ENCODE measurements around the gene SIRPD. TPM values are rescaled to one million over a fixed set of nuclear protein-coding genes. Genes with fewer than 3 reads are reported as not detected.

Gene SIRPD
- total RNA-seq, 1 experiment from 2014 or later, result not detected

- Histone ChIP-seq H3K27me3 (ENCODE audit: low read length) (no peaks in the 10 kb centered on the region), H3K79me2 (ENCODE audit: low read length) (no peaks in the 10 kb centered on the region), H3K4me3 (ENCODE audit: low read length) (no peak overlapping the region), H3K9ac (ENCODE audit: low read length) (no peak overlapping the region), H3K36me3 (ENCODE audit: insufficient read depth, low read length) (no peaks in the 10 kb centered on the region), H2AFZ (ENCODE audit: low read length) (no peak overlapping the region), H3K4me2 (ENCODE audit: low read depth, low read length, poor library complexity, severe bottlenecking) (no peak overlapping the region), H3K9me2 (replicated peaks; ENCODE audit: insufficient read depth, low read length) (no peaks in the 10 kb centered on the region), H4K20me1 (ENCODE audit: insufficient read depth, low read depth, low read length) (no peaks in the 10 kb centered on the region), H3K4me1 (ENCODE audit: low read length) (no peaks in the 10 kb centered on the region), H3K9me3 (ENCODE audit: low read length) (no peaks in the 10 kb centered on the region), H3K27ac (ENCODE audit: low read length) (no peak overlapping the region)
- no peak for DNase-seq
Observed at GRCh38 chr20:1563598-1563997, 6.1 kb upstream of the SIRPD start.

- no peak overlapping the region for H3K27ac ChIP-seq (ENCODE audit: low read length)
- no peaks in the 10 kb centered on the region for H3K9me2 ChIP-seq (replicated peaks; ENCODE audit: insufficient read depth, low read length)
- H3K4me3 ChIP-seq (ENCODE audit: low read length), result no peak overlapping the region
- H4K20me1 ChIP-seq (ENCODE audit: insufficient read depth, low read depth, low read length), result no peaks in the 10 kb centered on the region
- H3K4me2 ChIP-seq (ENCODE audit: low read depth, low read length, poor library complexity, severe bottlenecking), result no peak overlapping the region
- no peaks in the 10 kb centered on the region for H3K79me2 ChIP-seq (ENCODE audit: low read length)
- H3K36me3 ChIP-seq (ENCODE audit: insufficient read depth, low read length), result no peaks in the 10 kb centered on the region
- DNase-seq, result no peak
- no peak overlapping the region for H2AFZ ChIP-seq (ENCODE audit: low read length)
- no peaks in the 10 kb centered on the region for H3K9me3 ChIP-seq (ENCODE audit: low read length)
- no peaks in the 10 kb centered on the region for H3K27me3 ChIP-seq (ENCODE audit: low read length)
- H3K9ac ChIP-seq (ENCODE audit: low read length), result no peak overlapping the region
- H3K4me1 ChIP-seq (ENCODE audit: low read length), result no peaks in the 10 kb centered on the region
Observed at GRCh38 chr20:1562622-1563021, 5.1 kb upstream of the SIRPD start.

GRCh38 chr20:1561350-1561749 lies 3.8 kb upstream of the SIRPD start:
- DNase-seq, result no peak
- no peaks in the 10 kb centered on the region for H3K27me3 ChIP-seq (ENCODE audit: low read length)
- no peaks in the 10 kb centered on the region for H3K36me3 ChIP-seq (ENCODE audit: insufficient read depth, low read length)
- H3K79me2 ChIP-seq (ENCODE audit: low read length), result no peaks in the 10 kb centered on the region
- no peak overlapping the region for H3K9ac ChIP-seq (ENCODE audit: low read length)
- H3K9me3 ChIP-seq (ENCODE audit: low read length), result no peaks in the 10 kb centered on the region
- H2AFZ ChIP-seq (ENCODE audit: low read length), result no peak overlapping the region
- no peaks in the 10 kb centered on the region for H4K20me1 ChIP-seq (ENCODE audit: insufficient read depth, low read depth, low read length)
- H3K4me2 ChIP-seq (ENCODE audit: low read depth, low read length, poor library complexity, severe bottlenecking), result no peak overlapping the region
- H3K4me3 ChIP-seq (ENCODE audit: low read length), result no peak overlapping the region
- no peak overlapping the region for H3K27ac ChIP-seq (ENCODE audit: low read length)
- no peaks in the 10 kb centered on the region for H3K4me1 ChIP-seq (ENCODE audit: low read length)
- no peaks in the 10 kb centered on the region for H3K9me2 ChIP-seq (replicated peaks; ENCODE audit: insufficient read depth, low read length)

- H3K4me2 ChIP-seq (ENCODE audit: low read depth, low read length, poor library complexity, severe bottlenecking), result no peak overlapping the region
- DNase-seq, result no peak
- H3K4me3 ChIP-seq (ENCODE audit: low read length), result no peak overlapping the region
Observed at GRCh38 chr20:1555952-1556351, 1.6 kb downstream of the SIRPD start.

GRCh38 chr20:1539816-1540419 lies 17.6 kb downstream of the SIRPD start:
- no peak overlapping the region for H3K9ac ChIP-seq (ENCODE audit: low read length)
- no peak overlapping the region for H2AFZ ChIP-seq (ENCODE audit: low read length)
- no peaks in the 10 kb centered on the region for H4K20me1 ChIP-seq (ENCODE audit: insufficient read depth, low read depth, low read length)
- H3K79me2 ChIP-seq (ENCODE audit: low read length), result no peaks in the 10 kb centered on the region
- H3K4me1 ChIP-seq (ENCODE audit: low read length), result peaks cover 12% of the 10 kb centered on the region
- no peak overlapping the region for H3K4me3 ChIP-seq (ENCODE audit: low read length)
- H3K9me3 ChIP-seq (ENCODE audit: low read length), result no peaks in the 10 kb centered on the region
- no peaks in the 10 kb centered on the region for H3K36me3 ChIP-seq (ENCODE audit: insufficient read depth, low read length)
- H3K4me2 ChIP-seq (ENCODE audit: low read depth, low read length, poor library complexity, severe bottlenecking), result no peak overlapping the region
- H3K27me3 ChIP-seq (ENCODE audit: low read length), result no peaks in the 10 kb centered on the region
- H3K27ac ChIP-seq (ENCODE audit: low read length), result no peak overlapping the region
- DNase-seq, result no peak
- no peaks in the 10 kb centered on the region for H3K9me2 ChIP-seq (replicated peaks; ENCODE audit: insufficient read depth, low read length)

More at GRCh38 chr20:1555952-1556351, 1.6 kb downstream of the SIRPD start:
- Histone ChIP-seq H2AFZ (ENCODE audit: low read length) (no peak overlapping the region), H3K27ac (ENCODE audit: low read length) (no peak overlapping the region), H3K79me2 (ENCODE audit: low read length) (no peaks in the 10 kb centered on the region), H3K36me3 (ENCODE audit: insufficient read depth, low read length) (no peaks in the 10 kb centered on the region), H3K9me3 (ENCODE audit: low read length) (no peaks in the 10 kb centered on the region; the same call in 1 of the 2 replicates), H3K4me1 (ENCODE audit: low read length) (no peaks in the 10 kb centered on the region), H3K27me3 (ENCODE audit: low read length) (no peaks in the 10 kb centered on the region), H4K20me1 (ENCODE audit: insufficient read depth, low read depth, low read length) (no peaks in the 10 kb centered on the region), H3K9me2 (replicated peaks; ENCODE audit: insufficient read depth, low read length) (no peaks in the 10 kb centered on the region), H3K9ac (ENCODE audit: low read length) (no peak overlapping the region)

GRCh38 chr20:1538655-1539054 lies 18.9 kb downstream of the SIRPD start:
- DNase-seq, result no peak
- peaks cover 12% of the 10 kb centered on the region for H3K4me1 ChIP-seq (ENCODE audit: low read length)
- H3K27ac ChIP-seq (ENCODE audit: low read length), result no peak overlapping the region
- H2AFZ ChIP-seq (ENCODE audit: low read length), result no peak overlapping the region
- H3K36me3 ChIP-seq (ENCODE audit: insufficient read depth, low read length), result no peaks in the 10 kb centered on the region
- H3K9me3 ChIP-seq (ENCODE audit: low read length), result no peaks in the 10 kb centered on the region
- H3K79me2 ChIP-seq (ENCODE audit: low read length), result no peaks in the 10 kb centered on the region
- H3K4me3 ChIP-seq (ENCODE audit: low read length), result no peak overlapping the region
- H3K9me2 ChIP-seq (replicated peaks; ENCODE audit: insufficient read depth, low read length), result no peaks in the 10 kb centered on the region
- no peaks in the 10 kb centered on the region for H4K20me1 ChIP-seq (ENCODE audit: insufficient read depth, low read depth, low read length)
- no peak overlapping the region for H3K4me2 ChIP-seq (ENCODE audit: low read depth, low read length, poor library complexity, severe bottlenecking)
- H3K27me3 ChIP-seq (ENCODE audit: low read length), result no peaks in the 10 kb centered on the region
- no peak overlapping the region for H3K9ac ChIP-seq (ENCODE audit: low read length)

- H3K9me3 ChIP-seq (ENCODE audit: low read length), result no peaks in the 10 kb centered on the region
- H3K4me3 ChIP-seq (ENCODE audit: low read length), result no peak overlapping the region
- H3K79me2 ChIP-seq (ENCODE audit: low read length), result no peaks in the 10 kb centered on the region
- H4K20me1 ChIP-seq (ENCODE audit: insufficient read depth, low read depth, low read length), result no peaks in the 10 kb centered on the region
- H2AFZ ChIP-seq (ENCODE audit: low read length), result no peak overlapping the region
- peak; percentile 73 for DNase-seq
- no peaks in the 10 kb centered on the region for H3K9me2 ChIP-seq (replicated peaks; ENCODE audit: insufficient read depth, low read length)
- no peak overlapping the region for H3K9ac ChIP-seq (ENCODE audit: low read length)
- H3K36me3 ChIP-seq (ENCODE audit: insufficient read depth, low read length), result no peaks in the 10 kb centered on the region
- H3K27me3 ChIP-seq (ENCODE audit: low read length), result no peaks in the 10 kb centered on the region
- no peak overlapping the region for H3K27ac ChIP-seq (ENCODE audit: low read length)
- H3K4me2 ChIP-seq (ENCODE audit: low read depth, low read length, poor library complexity, severe bottlenecking), result peak overlapping the region; percentile 34
- H3K4me1 ChIP-seq (ENCODE audit: low read length), result peaks cover 12% of the 10 kb centered on the region
Observed at GRCh38 chr20:1537731-1538058, 19.8 kb downstream of the SIRPD start.

- Histone ChIP-seq H2AFZ (ENCODE audit: low read length) (no peak overlapping the region), H3K79me2 (ENCODE audit: low read length) (no peaks in the 10 kb centered on the region), H3K27ac (ENCODE audit: low read length) (no peak overlapping the region), H4K20me1 (ENCODE audit: insufficient read depth, low read depth, low read length) (no peaks in the 10 kb centered on the region), H3K9me3 (ENCODE audit: low read length) (no peaks in the 10 kb centered on the region), H3K4me1 (ENCODE audit: low read length) (peaks cover 12% of the 10 kb centered on the region), H3K36me3 (ENCODE audit: insufficient read depth, low read length) (no peaks in the 10 kb centered on the region), H3K9me2 (replicated peaks; ENCODE audit: insufficient read depth, low read length) (no peaks in the 10 kb centered on the region), H3K4me3 (ENCODE audit: low read length) (no peak overlapping the region), H3K4me2 (ENCODE audit: low read depth, low read length, poor library complexity, severe bottlenecking) (peak overlapping the region; percentile 34), H3K9ac (ENCODE audit: low read length) (no peak overlapping the region), H3K27me3 (ENCODE audit: low read length) (no peaks in the 10 kb centered on the region)
- DNase-seq, result no peak
Observed at GRCh38 chr20:1536893-1537730, 20.4 kb downstream of the SIRPD start.

Measured in Karpas-422 (cell line).